ENCODE results near the gene TXNDC11.

The TXNDC11 gene

DNA sequence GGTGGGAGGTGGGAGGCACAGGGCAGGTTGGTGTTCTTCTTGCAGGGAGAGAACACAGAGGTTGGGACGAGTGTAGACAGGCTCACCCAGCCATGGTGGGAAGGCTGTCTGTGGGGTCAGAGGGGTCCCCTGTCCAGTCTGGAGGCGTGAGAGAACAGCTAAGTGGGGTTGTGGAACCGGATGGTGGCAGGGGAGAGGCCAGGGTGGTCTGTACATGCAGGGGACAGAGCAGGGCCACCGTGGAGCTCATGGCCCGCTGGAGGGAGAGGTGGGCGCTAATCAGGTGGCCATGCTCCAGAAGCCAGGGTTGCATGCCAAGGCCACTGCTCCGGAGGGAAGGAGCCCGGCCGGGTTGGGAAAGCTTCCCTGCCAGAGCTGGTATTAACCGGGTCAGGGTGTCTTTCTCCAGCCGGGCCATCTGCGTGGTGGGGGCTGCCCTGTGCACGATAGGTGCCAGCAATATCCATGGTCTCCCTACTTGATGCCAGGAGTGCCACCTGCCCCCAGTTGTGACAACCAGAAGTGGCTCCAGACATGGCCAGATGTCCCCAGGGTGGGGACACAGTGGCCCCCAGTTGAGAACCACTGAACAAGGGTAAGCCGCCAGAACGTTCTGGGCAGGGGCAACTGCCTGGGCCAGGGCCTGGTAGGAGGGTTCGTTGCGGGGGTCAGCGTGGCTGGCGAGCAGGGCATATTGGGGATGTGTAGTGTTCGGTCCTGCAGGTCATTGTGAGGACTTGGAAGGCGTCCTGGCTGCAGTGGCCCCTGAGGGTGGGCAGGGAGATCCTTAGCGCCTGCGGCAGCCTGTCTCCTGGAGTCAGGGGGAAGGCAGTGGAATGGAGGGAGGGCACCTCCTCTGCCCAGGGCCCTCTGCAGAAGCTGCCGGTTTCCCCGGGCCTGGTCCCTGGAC is 69.3 kb downstream of the TXNDC11 start:
- DNase-seq = no peak

- no peak for DNase-seq
These were observed 70.2 kb downstream of the TXNDC11 start for GRCh38 chr16:11672206-11673090.

GRCh38 chr16:11671676-11672075 is 71.0 kb downstream of the TXNDC11 start:
- no peak for DNase-seq

DNA sequence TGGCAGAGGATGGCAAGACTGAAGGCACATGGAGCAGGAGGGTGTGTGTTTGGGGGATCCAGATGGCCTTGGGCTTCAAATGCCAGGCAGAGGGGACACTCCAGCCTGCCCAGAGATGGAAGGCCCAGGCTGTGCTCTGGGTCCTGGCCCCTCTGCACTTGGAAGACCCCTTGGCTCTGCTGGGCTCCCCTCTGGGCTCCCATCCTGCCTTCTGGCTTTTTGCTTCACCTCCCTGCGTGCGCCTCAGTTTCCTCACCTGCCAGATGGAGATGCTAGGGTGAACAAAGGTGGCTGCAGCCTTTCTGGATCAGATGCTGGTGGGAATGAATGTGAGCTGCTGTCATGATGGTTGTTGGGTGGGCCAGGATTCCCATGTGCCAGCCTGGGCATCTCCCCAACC is 71.4 kb downstream of the TXNDC11 start:
- no peak for DNase-seq

DNA sequence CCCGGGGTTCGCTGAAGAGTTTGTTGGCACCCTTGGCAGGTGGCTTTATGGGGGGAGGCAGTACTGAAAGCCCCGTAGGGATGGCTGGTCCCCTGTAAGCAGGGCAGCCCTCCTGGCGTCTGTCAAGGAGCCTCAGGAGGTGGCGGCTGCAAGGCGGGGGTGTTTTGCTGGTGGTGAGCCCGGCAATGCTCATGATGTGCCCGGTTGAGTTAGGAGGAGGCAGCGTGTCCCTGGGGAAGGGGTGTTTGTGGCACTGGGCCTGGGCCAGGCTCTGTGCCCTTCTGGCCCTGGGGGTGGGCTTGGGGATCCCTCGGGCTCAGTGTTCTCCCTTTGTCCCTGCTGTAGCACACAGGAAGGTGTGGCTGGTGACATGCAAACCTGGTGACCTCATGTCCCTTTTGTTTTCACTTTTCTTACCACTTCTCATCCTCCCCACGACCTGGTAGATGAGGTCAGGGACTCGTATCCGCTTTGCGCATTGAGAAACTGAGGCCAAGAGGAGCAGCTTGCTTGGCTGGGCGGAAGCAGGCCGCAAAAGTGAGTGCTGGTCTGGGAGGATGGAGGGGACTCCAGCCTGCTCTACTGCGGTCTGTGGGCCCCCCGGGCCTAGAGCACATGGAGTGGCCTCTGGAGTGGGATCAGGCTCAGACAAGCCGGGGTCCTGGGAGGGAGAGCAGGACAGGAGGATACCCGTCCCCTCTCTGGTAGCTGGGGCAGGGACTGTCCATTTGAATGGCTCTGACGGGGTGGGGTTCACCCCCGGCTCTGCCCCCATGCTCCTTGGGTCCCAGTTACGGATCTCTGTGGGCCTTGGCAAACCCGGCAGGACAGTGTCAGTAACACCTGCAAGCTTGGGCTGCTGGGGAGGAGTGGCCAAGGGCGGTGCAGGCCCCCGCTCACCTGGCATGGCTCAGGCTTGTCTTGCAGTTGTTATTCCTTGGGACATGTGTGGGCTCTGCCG is 72.2 kb downstream of the TXNDC11 start:
- no peak for DNase-seq

DNA sequence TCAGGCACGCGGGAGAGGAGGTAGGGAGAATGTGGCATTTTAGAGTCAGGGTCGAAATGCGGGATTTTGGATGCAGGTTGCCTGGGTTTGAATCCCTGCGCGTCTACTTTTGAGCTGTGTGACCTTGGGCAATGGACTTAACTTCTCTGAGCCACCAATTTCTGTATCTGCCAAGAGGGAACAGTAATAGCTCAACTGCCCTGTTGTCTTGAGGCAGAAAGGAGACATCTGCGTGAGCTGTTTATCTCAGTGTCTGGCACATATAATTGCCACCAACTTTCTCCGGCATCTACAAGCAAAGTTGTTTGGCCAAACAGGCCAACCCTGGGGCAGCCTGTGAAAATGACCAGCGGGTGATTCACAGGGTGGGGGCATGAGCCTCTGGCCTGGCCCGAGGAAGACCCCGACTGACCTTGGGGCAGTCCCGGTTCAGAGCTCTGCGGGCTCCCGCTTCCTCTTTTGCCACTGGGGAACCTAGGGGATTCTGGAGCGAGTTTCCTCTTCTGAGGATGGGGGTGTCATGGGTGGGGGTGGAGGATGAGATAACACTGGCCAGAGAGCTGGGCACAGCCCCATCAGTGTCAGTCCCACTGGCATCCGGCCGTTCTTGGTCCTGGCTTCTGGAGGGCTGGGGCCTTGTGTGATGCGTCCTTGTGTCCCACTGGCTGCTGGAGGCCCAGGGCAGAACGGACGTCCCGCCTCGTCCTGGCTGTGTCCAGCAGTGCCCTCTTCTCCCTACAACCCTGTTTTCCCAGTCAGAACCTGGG is 73.1 kb downstream of the TXNDC11 start:
- DNase-seq = no peak

GRCh38 chr16:11668623-11669379 is 73.9 kb downstream of the TXNDC11 start:
- DNase-seq = peak; percentile 21

DNA sequence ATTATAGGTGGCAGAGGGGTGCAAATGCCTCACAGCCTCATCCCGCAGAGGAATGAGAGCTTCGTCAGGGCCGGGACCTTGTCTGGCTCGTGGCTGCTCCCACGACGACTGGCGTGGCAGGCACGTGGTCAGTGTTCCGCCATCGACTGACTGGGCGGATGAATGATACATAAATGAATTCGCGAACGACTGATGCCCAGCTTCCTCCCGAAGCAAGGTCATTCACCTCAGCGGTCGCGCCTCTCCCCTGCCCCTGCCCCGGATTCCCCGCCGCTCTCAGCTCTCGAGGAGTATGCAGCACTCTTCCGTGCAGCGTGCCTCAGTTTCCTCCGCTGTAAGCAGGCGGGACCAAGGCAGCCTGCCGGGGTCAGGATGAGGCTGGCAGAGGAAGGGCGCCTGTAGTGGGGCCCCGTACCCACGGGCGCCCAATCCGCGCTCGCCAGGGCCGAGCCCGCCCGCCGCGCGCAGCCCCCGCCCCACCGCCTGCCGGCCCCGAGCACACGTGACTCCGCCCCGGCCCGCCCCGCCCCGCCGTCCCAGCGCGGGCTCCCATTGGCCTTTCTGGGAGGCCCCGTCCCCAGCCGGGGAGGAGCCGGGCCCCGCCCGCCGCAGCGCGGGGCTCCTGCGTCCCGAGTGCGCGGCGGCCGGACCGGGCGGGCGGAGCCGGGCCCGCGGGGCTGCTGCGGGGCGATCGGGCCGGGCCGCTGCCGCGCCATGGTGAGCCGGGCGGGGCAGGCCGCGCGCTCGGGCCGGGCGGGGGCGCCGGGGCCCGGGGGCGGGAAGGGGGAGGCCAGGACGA is 74.6 kb downstream of the TXNDC11 start, which contains the start of gene SNN:
TSS of gene SNN (plus strand) at position 632 of the 799 bp plus-strand sequence. CDS start 7,605 bp downstream, outside the sequence.
- peak; percentile 91 for DNase-seq

GRCh38 chr16:11667221-11667823 is 75.3 kb downstream of the TXNDC11 start:
- DNase-seq = no peak

DNA sequence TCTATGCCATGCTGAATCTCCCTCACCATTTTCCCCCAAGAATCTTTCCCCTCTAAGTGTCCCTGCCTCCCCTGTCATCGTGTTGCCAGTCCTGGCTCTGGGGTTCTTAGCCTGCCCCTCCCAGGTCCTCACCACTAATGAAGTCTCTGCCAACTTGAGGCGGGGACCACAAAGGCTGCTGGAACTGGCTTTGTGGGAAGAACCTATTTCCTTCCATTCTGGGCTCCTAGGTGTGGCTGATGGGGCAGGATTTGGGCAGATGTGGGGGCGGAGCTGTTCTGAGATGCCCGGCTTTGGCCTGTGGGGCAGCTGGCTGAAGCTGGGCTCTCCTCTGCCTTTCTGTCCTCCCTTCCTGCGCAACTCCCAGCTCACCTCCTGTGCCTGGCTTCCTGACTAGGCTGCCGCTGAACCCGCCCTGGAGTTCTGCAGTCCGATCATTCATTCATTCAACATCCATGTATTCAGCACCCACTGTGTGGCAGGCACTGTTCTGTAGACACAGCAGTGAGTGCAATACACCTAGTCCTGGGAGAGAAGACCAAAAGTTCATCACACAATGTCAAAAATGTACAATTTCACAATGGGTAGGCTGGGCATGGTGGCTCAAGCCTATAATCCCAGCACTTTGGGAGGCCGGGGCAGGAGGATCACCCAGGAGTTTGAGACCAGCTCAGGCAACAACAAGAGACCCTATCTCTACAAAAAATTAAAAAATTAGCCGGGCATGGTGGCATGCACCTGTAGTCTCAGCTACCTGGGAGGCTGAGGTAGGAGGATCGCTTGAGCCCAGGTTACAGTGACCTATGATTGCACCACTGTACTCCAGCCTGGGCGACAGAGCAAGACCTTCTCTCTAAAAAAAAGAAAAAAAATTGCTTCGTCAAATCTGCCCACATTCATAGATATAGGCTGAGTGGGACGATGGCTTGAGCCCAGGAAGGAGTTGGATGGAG is 76.3 kb downstream of the TXNDC11 start:
- DNase-seq = peak; percentile 44

DNA sequence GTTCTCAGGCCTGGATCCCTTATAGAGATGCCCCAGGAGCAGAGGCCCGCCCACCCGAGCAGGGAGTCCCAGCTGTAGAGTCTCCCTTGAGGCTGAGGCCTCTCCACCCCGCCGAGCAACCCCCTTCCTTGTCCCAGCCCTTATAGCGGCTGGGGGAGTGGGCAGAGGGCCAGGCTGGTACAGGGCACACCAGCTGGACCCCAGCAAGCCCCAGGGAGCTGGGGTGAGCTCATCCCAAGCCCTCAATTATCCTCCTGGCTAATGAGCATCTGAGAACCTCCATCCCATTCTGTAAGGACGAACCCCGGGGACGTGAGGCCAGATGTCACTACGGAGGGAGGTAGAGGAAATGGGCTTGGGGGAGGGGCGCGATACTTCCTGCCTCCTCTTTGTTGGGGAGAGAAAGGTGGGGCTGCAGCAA is 77.6 kb downstream of the TXNDC11 start:
- DNase-seq = peak; percentile 67

- DNase-seq = no peak
These were observed 80.1 kb downstream of the TXNDC11 start for GRCh38 chr16:11662582-11662981.

- no peak for DNase-seq
These were observed 82.1 kb downstream of the TXNDC11 start for GRCh38 chr16:11660565-11660964.

DNA sequence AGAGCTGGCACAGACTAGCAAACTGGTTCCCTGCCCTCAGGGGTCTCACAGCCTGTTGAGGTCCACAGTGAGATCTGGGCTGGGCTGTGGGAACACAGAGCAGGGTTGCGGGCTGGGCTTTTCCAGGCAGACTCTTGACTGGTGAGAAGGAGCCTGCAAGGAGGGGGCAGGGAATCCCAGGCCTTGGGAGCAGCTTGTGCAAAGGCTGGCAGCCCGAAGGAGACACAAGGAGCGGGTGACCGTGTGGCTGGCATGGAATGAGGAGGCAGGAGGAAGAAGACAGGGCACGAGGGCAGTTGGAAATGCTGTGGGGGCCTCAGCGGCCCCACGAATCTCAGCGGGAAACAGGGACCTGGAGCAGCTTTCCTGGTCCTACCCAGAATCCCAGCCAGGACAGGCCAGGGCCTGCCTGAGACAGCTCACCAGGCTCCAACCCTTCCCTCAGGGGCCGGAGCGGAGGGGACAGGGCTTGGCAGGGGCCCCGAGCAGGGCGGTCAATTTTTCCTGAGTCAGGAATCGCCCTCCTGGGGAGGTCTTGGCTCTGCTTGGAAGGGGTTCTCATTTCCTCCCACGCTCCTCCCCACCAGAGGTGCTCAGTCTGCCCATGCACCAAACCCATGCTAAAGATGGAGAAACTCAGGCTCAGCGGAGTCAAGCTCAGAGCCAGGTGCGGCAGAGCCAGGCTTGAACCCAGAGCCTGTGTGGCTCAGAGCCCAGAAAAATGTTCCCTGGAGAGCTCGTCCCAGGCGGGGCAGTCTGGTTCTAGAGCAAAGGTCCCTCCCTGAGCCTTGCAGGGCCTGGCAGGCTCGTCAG is 83.6 kb downstream of the TXNDC11 start:
- DNase-seq = no peak

- DNase-seq = no peak
These were observed 85.1 kb downstream of the TXNDC11 start for GRCh38 chr16:11657556-11657955.

GRCh38 chr16:11655655-11656054 is 87.0 kb downstream of the TXNDC11 start:
- no peak for DNase-seq

- DNase-seq = no peak
These were observed 90.9 kb downstream of the TXNDC11 start for GRCh38 chr16:11651796-11652195.

All from NCI-H82 (cell line).